ENCODE data around the gene FAF1.
"Not testable (repeated sequence)": the region's sequence is repeated elsewhere in the genome, so short reads cannot be mapped to it uniquely, and the experiment has no call there.

Gene FAF1

DNA sequence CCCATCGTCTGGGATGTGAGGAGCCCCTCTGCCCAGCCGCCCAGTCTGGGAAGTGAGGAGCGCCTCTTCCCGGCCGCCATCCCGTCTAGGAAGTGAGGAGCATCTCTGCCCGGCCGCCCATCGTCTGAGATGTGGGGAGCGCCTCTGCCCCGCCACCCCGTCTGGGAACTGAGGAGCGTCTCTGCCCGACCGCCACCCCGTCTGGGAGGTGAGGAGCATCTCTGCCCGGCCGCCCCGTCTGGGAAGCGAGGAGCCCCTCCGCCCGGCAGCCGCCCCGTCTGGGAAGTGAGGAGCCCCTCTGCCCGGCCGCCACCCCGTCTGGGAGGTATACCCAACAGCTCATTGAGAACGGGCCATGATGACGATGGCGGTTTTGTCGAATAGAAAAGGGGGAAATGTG is 7.5 kb downstream of the FAF1 start:
- not testable (repeated sequence) for DNase-seq

- DNase-seq: no peak
Observed at GRCh38 chr1:50950396-50950795, 9.7 kb downstream of the FAF1 start.

GRCh38 chr1:50949286-50949982 is 10.6 kb downstream of the FAF1 start:
- no peak for DNase-seq

- no peak for DNase-seq
Observed at GRCh38 chr1:50942334-50942733, 17.7 kb downstream of the FAF1 start.

DNA sequence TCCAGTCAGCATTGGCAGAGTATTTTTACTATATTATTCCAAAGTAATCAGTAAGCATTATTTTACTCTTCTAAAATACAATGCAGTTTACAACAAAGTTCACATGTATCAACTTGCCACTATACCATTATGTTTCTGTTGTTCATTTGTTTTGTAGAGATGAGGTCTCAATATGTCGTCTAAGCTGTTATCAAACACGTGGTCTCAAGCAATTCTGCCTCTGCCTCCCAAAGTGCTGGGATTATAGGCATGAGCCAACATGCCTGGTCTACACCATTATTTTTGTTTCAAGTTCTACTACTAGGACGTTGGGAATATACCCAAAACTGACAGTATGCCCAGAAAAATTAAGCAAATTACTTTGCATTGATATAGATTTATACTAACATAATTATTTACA is 19.8 kb downstream of the FAF1 start:
- no peak for DNase-seq

- no peak for DNase-seq
Observed at GRCh38 chr1:50936321-50936720, 23.7 kb downstream of the FAF1 start.

DNA sequence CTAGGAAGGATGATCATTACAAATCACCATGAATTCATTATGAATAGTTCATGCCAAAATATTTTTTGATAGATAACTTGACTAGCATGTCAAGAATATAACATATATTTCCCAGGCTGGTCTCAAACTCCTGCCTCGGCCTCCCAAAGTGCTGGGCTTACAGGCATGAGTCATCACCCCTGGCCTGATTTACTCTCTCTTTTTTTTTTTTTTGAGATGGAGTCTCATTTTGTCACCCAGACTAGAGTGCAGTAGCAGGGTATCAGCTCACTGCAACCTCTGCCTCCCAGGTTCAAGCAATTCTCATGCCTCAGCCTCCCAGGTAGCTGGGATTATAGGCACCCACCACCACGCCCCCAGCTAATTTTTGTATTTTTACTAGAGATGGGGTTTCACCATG is 24.8 kb downstream of the FAF1 start:
- DNase-seq: not testable (repeated sequence)

DNA sequence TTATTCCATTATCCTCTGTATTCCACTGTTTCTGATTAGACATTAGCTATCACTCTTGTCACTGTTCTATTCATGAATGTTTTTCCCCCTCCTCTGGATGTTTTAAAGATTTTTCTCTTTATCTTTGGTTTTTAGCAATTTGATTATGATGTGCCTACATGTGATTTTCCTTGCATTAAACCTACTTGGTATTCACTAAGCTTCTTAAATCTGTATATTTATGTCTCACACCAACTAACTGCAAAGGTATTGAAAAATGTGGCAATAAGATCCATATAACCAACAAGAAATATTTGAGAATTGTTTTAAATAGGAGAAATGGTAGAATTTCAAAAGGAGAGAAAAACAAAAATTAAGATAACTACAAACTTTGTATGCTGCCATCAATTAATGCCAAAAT is 25.2 kb downstream of the FAF1 start:
- no peak for DNase-seq

DNA sequence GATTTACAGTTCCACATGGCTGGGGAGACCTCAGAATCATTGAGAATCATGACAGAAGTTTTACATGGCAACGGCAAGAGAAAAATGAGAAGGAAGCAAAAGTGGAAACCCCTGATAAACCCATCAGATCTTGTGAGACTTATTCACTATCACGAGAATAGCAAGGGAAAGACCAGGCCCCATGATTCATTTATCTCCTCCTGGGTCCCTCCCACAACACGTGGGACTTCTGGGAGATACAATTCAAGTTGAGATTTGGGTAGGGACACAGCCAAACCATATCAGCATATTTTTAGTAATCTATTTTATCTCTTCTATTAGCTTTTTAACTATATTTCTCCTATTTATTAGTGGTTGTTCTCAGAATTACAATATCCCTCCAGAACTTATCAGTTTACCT is 26.3 kb downstream of the FAF1 start:
- DNase-seq: not testable (repeated sequence)

GRCh38 chr1:50932043-50932442 is 28.0 kb downstream of the FAF1 start:
- DNase-seq: not testable (repeated sequence)

GRCh38 chr1:50930965-50931737 is 28.9 kb downstream of the FAF1 start:
- no peak for DNase-seq

- peak in 1 of 5 donors; percentile 22 for DNase-seq
Observed at GRCh38 chr1:50930193-50930592, 29.9 kb downstream of the FAF1 start.

DNA sequence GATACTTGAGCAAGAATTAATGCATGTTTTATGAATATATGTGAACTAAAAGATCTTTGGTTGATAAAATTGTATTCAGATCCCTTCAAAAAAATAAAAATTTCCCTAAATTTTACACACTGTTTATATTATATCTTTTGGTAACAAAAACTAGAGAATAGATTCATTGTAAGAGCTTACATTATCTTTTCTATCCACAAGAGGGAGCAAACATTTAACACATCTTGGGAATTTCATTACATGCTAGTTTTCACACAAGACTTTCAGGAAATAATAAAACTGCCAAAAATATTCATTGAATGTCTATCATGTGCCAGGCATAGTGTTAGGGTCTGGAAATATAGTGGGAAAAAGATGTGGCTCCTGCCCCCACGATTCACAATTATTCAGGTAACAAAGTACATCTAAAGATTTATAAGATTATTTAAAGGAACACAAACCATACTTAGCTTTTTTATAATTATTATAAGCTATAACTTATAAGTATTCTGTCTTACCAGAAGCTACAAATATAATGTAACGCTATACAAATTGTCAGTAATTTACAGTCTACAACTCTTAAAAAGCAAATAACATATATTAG is 30.6 kb downstream of the FAF1 start:
- no peak for DNase-seq

DNA sequence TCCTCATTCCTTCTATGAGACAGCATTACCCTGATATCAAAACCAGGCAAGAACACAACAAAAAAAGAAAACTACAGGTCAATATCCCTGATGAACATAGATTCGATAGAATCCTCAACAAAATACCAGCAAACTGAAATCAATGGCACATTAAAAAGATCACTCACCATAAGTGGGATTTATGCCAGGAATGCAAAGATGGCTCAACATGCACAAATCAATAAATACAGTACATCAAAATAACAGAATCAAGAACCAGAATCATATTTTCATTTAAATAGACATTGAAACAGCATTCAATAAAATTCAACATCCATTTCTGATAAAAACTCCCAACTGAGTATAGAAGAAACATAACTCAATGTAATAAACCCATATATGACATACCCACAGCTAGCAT is 36.5 kb downstream of the FAF1 start:
- no peak for DNase-seq

- no peak for DNase-seq
Observed at GRCh38 chr1:50921029-50921428, 39.0 kb downstream of the FAF1 start.

GRCh38 chr1:50920409-50920808 is 39.7 kb downstream of the FAF1 start:
- DNase-seq: no peak

DNA sequence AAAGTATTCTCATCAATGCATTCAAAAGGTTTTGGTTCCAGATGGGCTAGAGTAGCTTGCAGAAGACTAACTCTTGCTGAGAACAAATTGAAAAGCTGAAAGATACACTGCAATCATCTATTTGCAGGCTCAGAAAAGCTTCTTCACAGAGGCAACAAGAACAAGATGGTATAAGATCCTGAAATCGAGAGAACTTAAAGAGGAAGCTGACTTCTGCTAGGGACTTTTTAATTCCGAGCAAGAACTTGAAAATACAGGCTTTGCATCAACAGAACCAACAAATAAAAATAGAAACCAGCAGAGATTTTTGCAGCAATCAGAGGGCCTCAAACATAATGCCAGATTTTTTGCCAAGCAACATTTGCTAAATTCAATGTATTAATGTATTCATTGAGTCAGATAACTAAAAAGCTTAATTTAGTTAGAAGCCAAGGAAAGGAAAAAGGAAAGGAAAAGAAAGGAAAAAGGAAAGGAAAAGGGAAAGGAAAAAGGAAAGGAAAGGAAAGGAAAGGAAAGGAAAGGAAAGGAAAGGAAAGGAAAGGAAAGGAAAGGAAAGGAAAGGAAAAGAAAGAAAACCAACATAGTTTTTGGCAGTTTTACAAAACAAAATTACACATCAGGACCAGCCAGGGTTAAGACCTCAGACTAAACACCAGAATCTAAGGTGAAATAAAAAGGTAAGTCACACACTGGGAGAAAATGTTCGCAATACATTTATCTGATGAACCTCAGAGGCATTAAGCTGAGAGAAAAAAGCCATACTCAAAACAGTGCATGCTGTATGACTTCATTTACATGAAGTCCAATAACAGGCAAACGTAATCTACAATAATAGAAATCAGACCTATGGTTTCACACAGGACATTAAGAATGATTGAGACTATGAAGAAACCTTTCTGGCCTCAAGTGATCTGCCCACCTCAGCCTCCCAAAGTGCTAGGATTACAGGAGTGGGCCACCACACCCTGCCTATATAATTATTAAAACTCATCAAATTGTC is 42.6 kb downstream of the FAF1 start:
- no peak for DNase-seq

GRCh38 chr1:50915621-50916020 is 44.4 kb downstream of the FAF1 start:
- DNase-seq: no peak

DNA sequence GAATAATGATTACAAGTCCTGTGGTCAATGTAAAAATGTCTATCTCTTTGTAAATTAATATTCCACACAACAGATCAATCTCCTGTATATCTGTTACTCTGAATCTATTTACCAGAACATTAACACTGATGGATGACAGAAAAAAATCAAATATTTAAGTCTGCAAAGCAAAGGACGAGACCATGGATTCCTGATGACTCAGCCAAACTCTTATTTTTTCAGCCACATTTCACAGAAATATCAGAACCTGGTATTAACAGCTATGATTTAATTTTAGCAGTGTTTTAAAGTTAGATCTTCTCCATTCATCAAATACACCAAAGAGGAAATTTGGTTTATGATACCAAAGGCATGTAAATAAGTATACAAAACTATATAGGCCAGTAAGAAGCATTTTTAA is 46.1 kb downstream of the FAF1 start:
- DNase-seq: no peak

DNA sequence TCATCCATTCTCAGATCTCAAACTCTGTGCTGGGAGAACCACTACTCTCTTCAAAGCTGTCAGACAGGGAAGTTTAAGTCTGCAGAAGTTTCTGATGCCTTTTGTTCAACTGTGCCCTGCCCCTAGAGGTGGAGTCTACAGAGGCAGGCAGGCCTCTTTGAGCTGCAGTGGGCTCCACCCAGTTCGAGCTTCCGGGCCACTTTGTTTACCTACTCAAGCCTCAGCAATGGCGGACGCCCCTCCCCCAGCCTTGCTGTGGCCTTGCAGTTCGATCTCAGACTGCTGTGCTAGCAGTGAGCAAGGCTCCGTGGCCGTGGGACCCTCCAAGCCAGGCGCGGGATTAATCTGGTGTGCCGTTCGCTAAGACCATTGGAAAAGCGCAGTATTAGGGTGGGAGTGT is 49.7 kb downstream of the FAF1 start:
- not testable (repeated sequence) for DNase-seq

DNA sequence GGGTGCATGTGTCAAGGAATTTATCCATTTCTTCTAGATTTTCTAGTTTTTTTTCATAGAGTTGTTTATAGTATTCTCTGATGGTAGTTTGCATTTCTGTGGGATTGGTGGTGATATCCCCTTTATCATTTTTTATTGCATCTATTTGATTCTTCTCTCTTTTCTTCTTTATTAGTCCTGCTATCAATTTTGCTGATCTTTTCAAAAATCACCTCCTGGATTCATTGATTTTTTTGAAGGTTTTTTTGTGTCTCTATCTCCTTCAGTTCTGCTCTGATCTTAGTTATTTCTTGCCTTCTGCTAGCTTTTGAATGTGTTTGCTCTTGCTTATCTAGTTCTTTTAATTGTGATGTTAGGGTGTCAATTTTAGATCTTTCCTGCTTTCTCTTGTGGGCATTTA is 52.5 kb downstream of the FAF1 start:
- DNase-seq: not testable (repeated sequence)

DNA sequence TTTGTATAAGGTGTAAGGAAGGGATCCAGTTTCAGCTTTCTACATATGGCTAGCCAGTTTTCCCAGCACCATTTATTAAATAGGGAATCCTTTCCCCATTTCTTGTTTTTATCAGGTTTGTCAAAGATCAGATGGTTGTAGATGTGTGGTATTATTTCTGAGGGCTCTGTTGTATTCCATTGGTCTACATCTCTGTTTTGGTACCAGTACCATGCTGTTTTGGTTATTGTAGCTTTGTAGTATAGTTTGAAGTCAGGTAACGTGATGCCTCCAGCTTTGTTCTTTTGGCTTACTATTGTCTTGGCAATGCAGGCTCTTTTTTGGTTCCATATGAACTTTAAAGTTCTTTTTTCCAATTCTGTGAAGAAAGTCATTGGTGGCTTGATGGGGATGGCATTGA is 54.0 kb downstream of the FAF1 start:
- not testable (repeated sequence) for DNase-seq

GRCh38 chr1:50902419-50902818 is 57.6 kb downstream of the FAF1 start:
- no peak for DNase-seq
